T-cell (primary cell): ENCODE measurements around the gene FITM1. TPM values are rescaled to one million over a fixed set of nuclear protein-coding genes. Genes with fewer than 3 reads are reported as not detected.

Experiments used
- ATAC-seq, 4 experiments: fragments of 200-7000 bp in 3 of 4; fragments of 150-1000 bp in 1 of 4; cut with Tn5 transposase; replicated peaks in 1 of 4; 1 replicate in 3 of 4; 2 replicates in 1 of 4; pipeline ENCODE4 v1.10.0; 2021; ENCODE audit warnings: moderate library complexity in 3 of 4, mild to moderate bottlenecking in 2 of 4, moderate number of reproducible peaks in 1 of 4
- CTCF ChIA-PET, 2 donors: fragments of 300-600 bp; sonication (Branson Sonifier 250); formaldehyde crosslinking; loops; one replicate each; lab custom pipeline; 2022; ENCODE audit warnings: antibody characterized with exemption in 2 of 2; lab: Charles Lee
- POLR2A ChIA-PET, 2 donors: fragments of 300-600 bp; sonication (Branson Sonifier 250); formaldehyde crosslinking; loops; one replicate each; lab custom pipeline; 2022; ENCODE audit warnings: antibody characterized with exemption in 2 of 2; lab: Charles Lee
- DNase-seq, 35 experiments: peaks; one replicate each; pipeline versions ENCODE4 v3.0.0 to v3.0.0-alpha.2; 2013 to 2023
- H3K27ac ChIP-seq: one replicate; pipeline ENCODE4 v1.5.1; 2013; ENCODE audit warnings: low read length
- H3K27me3 ChIP-seq, 2 experiments: replicated peaks in 1 of 2; 1 replicate in 1 of 2; 2 replicates in 1 of 2; pipeline versions ENCODE4 v1.6.1 to v1.7.0; 2013; ENCODE audit warnings: low read length in 1 of 2, mixed read lengths in 1 of 2; ENCODE audit not compliant: control insufficient read depth in 2 of 2, insufficient read depth in 2 of 2; ENCODE audit errors: extremely low read depth in 1 of 2
- H3K36me3 ChIP-seq, 2 donors: 1 replicate in 1 of 2; 2 replicates in 1 of 2; pipeline versions ENCODE4 v1.6.1 to v1.7.0; 2013; ENCODE audit warnings: low read length in 1 of 2; ENCODE audit not compliant: control insufficient read depth in 2 of 2, insufficient read depth in 1 of 2; ENCODE audit errors: extremely low read depth in 1 of 2
- H3K4me1 ChIP-seq, 2 experiments: 1 replicate in 1 of 2; 2 replicates in 1 of 2; pipeline versions ENCODE4 v1.6.1 to v1.7.0; 2013; ENCODE audit warnings: low read length in 2 of 2, mixed read lengths in 1 of 2; ENCODE audit not compliant: insufficient read depth in 2 of 2, control insufficient read depth in 1 of 2; ENCODE audit errors: extremely low read depth in 1 of 2
- H3K4me3 ChIP-seq, 2 donors: 1 replicate in 1 of 2; 2 replicates in 1 of 2; pipeline versions ENCODE4 v1.5.1 to v1.7.0; 2013; ENCODE audit warnings: mild to moderate bottlenecking in 2 of 2, low read length in 1 of 2, moderate library complexity in 1 of 2; ENCODE audit not compliant: control insufficient read depth in 1 of 2; ENCODE audit errors: extremely low read depth in 1 of 2
- H3K9me3 ChIP-seq: 2 replicates; pipeline ENCODE4 v1.7.0; 2013
- H3K27ac Mint-ChIP-seq, 2 donors: one replicate each; pipeline ENCODE4 v1.8.0; 2020 to 2021; ENCODE audit warnings: mild to moderate bottlenecking in 2 of 2, mixed read lengths in 2 of 2
- H3K27me3 Mint-ChIP-seq, 2 donors: one replicate each; pipeline ENCODE4 v1.8.0; 2021 to 2022; ENCODE audit warnings: mixed read lengths in 2 of 2
- H3K36me3 Mint-ChIP-seq: one replicate; pipeline ENCODE4 v1.8.0; 2021; ENCODE audit warnings: mixed read lengths
- H3K4me1 Mint-ChIP-seq, 3 donors: one replicate each; pipeline ENCODE4 v1.8.0; 2020 to 2022; ENCODE audit warnings: mixed read lengths in 3 of 3, mild to moderate bottlenecking in 1 of 3
- H3K4me3 Mint-ChIP-seq, 3 donors: one replicate each; pipeline ENCODE4 v1.8.0; 2020 to 2022; ENCODE audit warnings: mild to moderate bottlenecking in 3 of 3, mixed read lengths in 3 of 3, moderate library complexity in 3 of 3
- H3K9me3 Mint-ChIP-seq, 3 donors: one replicate each; pipeline ENCODE4 v1.8.0; 2020 to 2022; ENCODE audit warnings: mixed read lengths in 3 of 3
- WGBS: methylation state at CpG from one replicate; pipeline ENCODE4 v1.1.5; 2013; ENCODE audit warnings: missing lambda C conversion rate; ENCODE audit not compliant: insufficient coverage; 5-methylcytosine and 5-hydroxymethylcytosine counted together
- total RNA-seq, 35 experiments: library from RNA in 6 of 35; stranded (reverse) in 6 of 35; fragments of 120-200 nt in 1 of 35; gene quantifications; one replicate each; pipeline versions ENCODE4 v1.2.1 to v1.2.4 and lab custom pipeline; 2013 to 2026

The FITM1 gene
- total RNA-seq, 5 donors from 2014 or later (not counting 1 experiment from before 2014, with no cell fraction given), result 2.5 to 3.5 (median 3.2) TPM

DNA sequence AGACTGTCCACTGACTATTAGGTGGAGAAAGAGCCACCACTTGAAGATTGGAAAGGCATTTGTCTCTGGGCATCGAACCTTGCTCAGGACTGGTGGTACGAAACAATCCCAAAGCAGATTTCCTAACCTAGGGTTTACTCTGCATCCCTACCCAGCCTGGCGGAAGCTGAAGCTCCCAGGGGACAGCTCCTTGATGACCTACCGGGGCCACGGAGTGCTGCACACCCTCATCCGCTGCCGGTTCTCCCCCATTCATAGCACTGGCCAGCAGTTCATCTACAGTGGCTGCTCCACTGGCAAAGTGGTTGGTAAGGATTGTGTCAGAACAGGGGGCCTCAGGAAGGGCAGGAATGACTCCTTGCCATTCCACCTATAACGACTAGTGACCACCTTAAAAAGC, 9.2 kb upstream of the FITM1 start:
- no peaks in the 10 kb centered on the region for H3K9me3 Mint-ChIP-seq
- H3K27ac Mint-ChIP-seq, result no peak overlapping the region
- H3K36me3 Mint-ChIP-seq, result peaks cover 61% of the 10 kb centered on the region
- H3K9me3 ChIP-seq, result no peaks in the 10 kb centered on the region
- POLR2A ChIA-PET, result no interaction called here
- ATAC-seq (no peak), DNase-seq (no peak)
- H3K27me3 Mint-ChIP-seq, result no peaks in the 10 kb centered on the region
- CTCF ChIA-PET, result interaction anchor here in 1 of 2 donors (1.7 kb wide), 1 partner anchor 13 kb away, joined by 6 read pairs; no protein-coding TSS in a partner anchor
- 90% methylated on average over 3 of the region's 8 CpGs for WGBS
- H3K4me1 Mint-ChIP-seq, result peaks cover 17 to 25% (median 18%) of the 10 kb centered on the region in 3 donors
- H3K36me3 ChIP-seq, result peaks cover 3 to 80% of the 10 kb centered on the region in 2 donors
- no peak overlapping the region for H3K27ac ChIP-seq
- no peaks in the 10 kb centered on the region for H3K27me3 ChIP-seq
- H3K4me3 ChIP-seq, result no peak overlapping the region
- no peak overlapping the region for H3K4me3 Mint-ChIP-seq
- peaks cover 6 to 14% of the 10 kb centered on the region in 2 experiments for H3K4me1 ChIP-seq

- H3K4me3 Mint-ChIP-seq, result no peak overlapping the region
Observed at GRCh38 chr14:24122416-24122815, 8.0 kb upstream of the FITM1 start.

DNA sequence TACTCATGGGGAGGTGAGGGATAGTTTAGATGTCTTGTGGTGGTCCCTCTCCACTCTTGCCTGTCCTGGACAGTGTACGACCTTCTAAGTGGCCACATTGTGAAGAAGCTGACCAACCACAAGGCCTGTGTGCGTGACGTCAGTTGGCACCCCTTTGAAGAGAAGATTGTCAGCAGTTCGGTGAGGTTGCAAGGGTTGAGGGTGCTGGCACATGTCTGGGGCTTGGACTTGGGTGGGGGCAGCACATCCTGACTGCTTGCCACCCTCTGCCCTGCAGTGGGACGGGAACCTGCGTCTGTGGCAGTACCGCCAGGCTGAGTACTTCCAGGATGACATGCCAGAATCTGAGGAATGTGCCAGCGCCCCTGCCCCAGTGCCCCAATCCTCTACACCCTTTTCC, 7.6 kb upstream of the FITM1 start:
- CTCF ChIA-PET, result interaction anchor here in 1 of 2 donors (1.7 kb wide), 1 partner anchor 14 kb away, joined by 6 read pairs; no protein-coding TSS in a partner anchor
- H3K27me3 Mint-ChIP-seq, result no peaks in the 10 kb centered on the region
- no peaks in the 10 kb centered on the region for H3K9me3 Mint-ChIP-seq
- no peak overlapping the region for H3K4me3 Mint-ChIP-seq
- Histone ChIP-seq H3K4me1 (no peaks in the 10 kb centered on the region), H3K4me3 (no peak overlapping the region), H3K36me3 (peaks cover 3 to 65% of the 10 kb centered on the region in 2 donors), H3K27ac (no peak overlapping the region), H3K9me3 (no peaks in the 10 kb centered on the region), H3K27me3 (no peaks in the 10 kb centered on the region)
- peaks cover 3 to 9% (median 7%) of the 10 kb centered on the region in 3 donors for H3K4me1 Mint-ChIP-seq
- DNase-seq, result no peak
- peak in 1 of 4 experiments; percentile 7 for ATAC-seq
- WGBS, result 97% methylated on average over 5 of the region's 8 CpGs
- peak overlapping the region in 1 of 2 donors; percentile 22 for H3K27ac Mint-ChIP-seq
- H3K36me3 Mint-ChIP-seq, result peaks cover 49% of the 10 kb centered on the region
- POLR2A ChIA-PET, result interaction anchor here (0.9 to 1.1 kb wide), 4 partner anchors 8 to 301 kb away, joined by 3 to 4 read pairs (median 3); partner anchors contain the start of genes DCAF11 (in 1 of the 2), NRL (in 1 of the 2) and PSME1 (in 1 of the 2)

More at GRCh38 chr14:24122416-24122815, 8.0 kb upstream of the FITM1 start:
- CTCF ChIA-PET, result interaction anchor here in 1 of 2 donors (0.7 to 1.7 kb wide), 2 partner anchors 14 to 521 kb away, joined by 3 to 6 read pairs; no protein-coding TSS in a partner anchor
- ATAC-seq, result peak in 1 of 4 experiments; percentile 8
- H3K27ac ChIP-seq, result no peak overlapping the region
- DNase-seq, result no peak
- H3K36me3 ChIP-seq, result peaks cover 3 to 69% of the 10 kb centered on the region in 2 donors
- H3K4me3 ChIP-seq, result no peak overlapping the region
- POLR2A ChIA-PET, result interaction anchor here (0.7 to 1.0 kb wide), 5 partner anchors 11 to 301 kb away, joined by 3 to 6 read pairs (median 4); partner anchors contain the start of gene PSME1 (in 1 of the 2)
- no peaks in the 10 kb centered on the region for H3K9me3 ChIP-seq
- Mint-ChIP-seq H3K4me1 (peaks cover 7 to 13% (median 7%) of the 10 kb centered on the region in 3 donors), H3K36me3 (peaks cover 54% of the 10 kb centered on the region), H3K27me3 (no peaks in the 10 kb centered on the region), H3K9me3 (no peaks in the 10 kb centered on the region), H3K27ac (peak overlapping the region in 1 of 2 donors; percentile 9)
- 93% methylated on average over 4 of the region's 4 CpGs for WGBS
- H3K27me3 ChIP-seq, result no peaks in the 10 kb centered on the region
- peaks cover 0 to 2% of the 10 kb centered on the region in 2 experiments for H3K4me1 ChIP-seq

GRCh38 chr14:24123424-24124417, 6.7 kb upstream of the FITM1 start:
- Histone ChIP-seq H3K9me3 (no peaks in the 10 kb centered on the region), H3K27me3 (no peaks in the 10 kb centered on the region), H3K36me3 (peaks cover 3 to 56% of the 10 kb centered on the region in 2 donors), H3K4me3 (no peak overlapping the region), H3K4me1 (no peaks in the 10 kb centered on the region), H3K27ac (no peak overlapping the region)
- H3K9me3 Mint-ChIP-seq, result no peaks in the 10 kb centered on the region
- ChIA-PET CTCF (no interaction called here), POLR2A (interaction anchor here in 1 of 2 donors (0.6 to 1.1 kb wide), 2 partner anchors 9 to 103 kb away, joined by 3 read pairs; partner anchors contain the start of genes DCAF11 and NRL)
- peaks cover 41% of the 10 kb centered on the region for H3K36me3 Mint-ChIP-seq
- H3K27me3 Mint-ChIP-seq, result no peaks in the 10 kb centered on the region
- ATAC-seq (peak in 2 of 4 experiments; percentile 16 to 22), DNase-seq (no peak)
- H3K4me3 Mint-ChIP-seq, result no peak overlapping the region
- peak overlapping the region in 1 of 2 donors; percentile 22 for H3K27ac Mint-ChIP-seq
- peaks cover 0 to 3% (median 2%) of the 10 kb centered on the region in 3 donors for H3K4me1 Mint-ChIP-seq
- WGBS, result 90% methylated on average over 6 of the region's 9 CpGs

- peaks cover 19% of the 10 kb centered on the region for H3K36me3 Mint-ChIP-seq
- Histone ChIP-seq H3K36me3 (peaks cover 3 to 25% of the 10 kb centered on the region in 2 donors), H3K4me3 (no peak overlapping the region), H3K9me3 (no peaks in the 10 kb centered on the region), H3K27ac (no peak overlapping the region), H3K4me1 (peaks cover 2 to 5% of the 10 kb centered on the region in 2 experiments), H3K27me3 (no peaks in the 10 kb centered on the region)
- no peak for DNase-seq
- peaks cover 4 to 12% (median 7%) of the 10 kb centered on the region in 3 donors for H3K4me1 Mint-ChIP-seq
- no peak overlapping the region for H3K27ac Mint-ChIP-seq
- ChIA-PET CTCF (interaction anchor here in 1 of 2 donors (0.6 kb wide), 1 partner anchor 537 kb away, joined by 12 read pairs; no protein-coding TSS in a partner anchor), POLR2A (interaction anchor here (0.7 to 2.0 kb wide), 6 partner anchors 9 to 949 kb away, joined by 5 to 11 read pairs (median 6); partner anchors contain the start of genes DCAF11 (in 1 of the 2) and NRL (in 1 of the 2))
- H3K4me3 Mint-ChIP-seq, result no peak overlapping the region
- no peaks in the 10 kb centered on the region for H3K9me3 Mint-ChIP-seq
- ATAC-seq, result no peak
- H3K27me3 Mint-ChIP-seq, result no peaks in the 10 kb centered on the region
Observed at GRCh38 chr14:24126939-24127338, 3.5 kb upstream of the FITM1 start.

DNA sequence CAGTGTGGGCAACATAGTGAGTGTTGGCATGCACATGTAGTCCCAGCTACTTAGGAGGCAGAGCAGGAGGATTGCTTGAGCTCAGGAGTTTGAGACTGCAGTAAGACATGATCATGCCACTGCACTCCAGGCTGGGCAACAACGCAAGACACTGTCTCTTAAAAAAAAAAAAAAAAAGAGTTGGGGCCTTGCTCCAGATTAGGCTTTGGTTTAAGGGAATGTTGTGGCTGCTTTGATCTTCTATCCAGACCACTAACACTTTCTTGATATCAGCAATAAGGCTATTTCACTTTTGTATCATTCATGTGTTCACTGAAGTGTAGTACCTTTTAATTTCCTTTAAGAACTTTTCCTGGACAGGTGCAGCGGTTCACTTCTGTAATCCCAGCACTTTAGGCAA, 2.8 kb upstream of the FITM1 start:
- H3K36me3 ChIP-seq, result peaks cover 3 to 18% of the 10 kb centered on the region in 2 donors
- H3K27me3 ChIP-seq, result no peaks in the 10 kb centered on the region
- no peak for DNase-seq
- peaks cover 3 to 12% of the 10 kb centered on the region in 2 experiments for H3K4me1 ChIP-seq
- H3K4me1 Mint-ChIP-seq, result peaks cover 11 to 19% (median 15%) of the 10 kb centered on the region in 3 donors
- H3K27me3 Mint-ChIP-seq, result no peaks in the 10 kb centered on the region
- ATAC-seq, result no peak
- POLR2A ChIA-PET, result interaction anchor here (0.7 to 0.8 kb wide), 3 partner anchors 10 to 19 kb away, joined by 5 to 7 read pairs (median 6); no protein-coding TSS in a partner anchor
- no peak overlapping the region for H3K4me3 Mint-ChIP-seq
- no peak overlapping the region for H3K27ac ChIP-seq
- H3K27ac Mint-ChIP-seq, result no peak overlapping the region
- CTCF ChIA-PET, result interaction anchor here in 1 of 2 donors (0.6 kb wide), 1 partner anchor 537 kb away, joined by 12 read pairs; no protein-coding TSS in a partner anchor
- no peaks in the 10 kb centered on the region for H3K9me3 ChIP-seq
- H3K9me3 Mint-ChIP-seq, result no peaks in the 10 kb centered on the region
- peaks cover 16% of the 10 kb centered on the region for H3K36me3 Mint-ChIP-seq
- no peak overlapping the region for H3K4me3 ChIP-seq
- WGBS, result 89% methylated on average over 1 of the region's 2 CpGs
